GM23248 (cell line): ENCODE results near the gene SHFL.

Experiments used
- EZH2 ChIP-seq: fragments of 200-600 bp; sonication (generic); IDR thresholded peaks from 2 replicates; pipeline ENCODE4 v1.6.1; 2018; ENCODE audit warnings: antibody characterized with exemption, mild to moderate bottlenecking; ENCODE audit not compliant: insufficient read depth, poor library complexity, severe bottlenecking
- EZH2phosphoT487 ChIP-seq: fragments of 200-600 bp; sonication (generic); IDR thresholded peaks from 2 replicates; pipeline ENCODE4 v1.6.1; 2018; ENCODE audit warnings: antibody characterized with exemption, moderate library complexity, mild to moderate bottlenecking, low read depth; ENCODE audit not compliant: insufficient read depth

DNA sequence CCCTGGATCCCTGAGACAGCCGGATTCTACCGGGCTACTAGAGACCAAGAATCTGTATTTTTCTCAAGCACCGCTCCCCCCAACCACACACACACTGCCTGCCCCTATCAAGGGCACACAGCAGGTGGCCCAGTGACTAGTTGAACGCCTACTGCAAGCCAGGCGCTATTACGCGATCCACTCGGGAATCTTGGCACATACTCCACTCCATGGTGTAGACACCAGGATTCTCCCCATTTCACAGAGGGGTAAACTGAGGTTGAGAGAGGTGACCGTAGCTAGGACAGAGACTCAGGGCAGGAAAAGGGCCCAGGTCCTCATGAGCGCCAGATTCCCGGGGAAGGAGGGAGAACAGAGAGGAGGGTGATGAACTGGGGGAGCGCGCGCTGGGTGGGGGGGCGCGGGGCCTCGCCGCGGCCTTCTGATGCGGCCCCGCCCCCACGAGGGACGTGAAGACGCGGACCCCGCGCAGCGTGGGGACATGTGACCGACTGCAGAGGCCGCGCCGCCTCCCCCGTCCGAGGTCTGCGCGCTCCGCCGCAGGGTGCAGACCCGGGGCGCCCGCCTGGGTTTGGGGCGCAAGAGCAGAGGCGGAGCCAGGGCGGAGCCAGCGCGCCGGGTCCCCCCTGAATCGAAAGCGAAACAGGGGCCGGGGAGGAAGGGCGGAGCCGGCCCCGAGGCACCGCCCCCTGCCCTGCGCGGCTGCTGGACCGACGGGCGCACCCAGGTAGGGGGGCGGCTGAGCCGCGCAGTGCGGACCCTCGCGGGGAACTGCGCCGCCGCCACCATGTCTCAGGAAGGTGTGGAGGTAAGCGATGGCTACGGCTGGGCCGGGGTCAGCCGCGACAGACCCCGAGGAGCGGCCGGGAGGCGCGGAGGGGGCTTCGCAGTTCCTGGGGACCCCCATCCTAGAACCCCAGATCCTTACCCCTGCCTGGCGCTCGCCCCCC is at the start of gene SHFL:
- TF ChIP-seq EZH2, result no peak
- TF ChIP-seq EZH2phosphoT487, result no peak
